Measurements from ENCODE around the gene JARID2. TPM values are rescaled to one million over a fixed set of nuclear protein-coding genes. Genes with fewer than 3 reads are reported as not detected.
A peak's percentile ranks its signal among the peaks of the same experiment; 100 is the strongest.

The JARID2 gene
- total and polyA plus RNA-seq, 9 of the 15 experiments (the other 6 are each of a cell fraction or from before 2014, with no cell fraction given): 5.0 to 29.0 (median 15.6) TPM

GRCh38 chr6:15247500-15248450, 1.9 kb downstream of the JARID2 start (continued):
- TF ChIP-seq MGA (IDR thresholded peaks at IDR 0.05): no peak
- TF ChIP-seq IRF1 (CRISPR knock-in tag; IDR thresholded peaks at IDR 0.05; ENCODE audit: borderline replicate concordance): no peak
- TF ChIP-seq ZBTB26 (CRISPR knock-in tag; IDR thresholded peaks at IDR 0.05): no peak
- no peak for TF ChIP-seq ZBTB43 (CRISPR knock-in tag; IDR thresholded peaks at IDR 0.05)
- TF ChIP-seq RAD21 (CRISPR knock-in tag; conservative IDR thresholded peaks at IDR 0.05 in 1 of 2, IDR thresholded peaks at IDR 0.05 in 1 of 2): peak in 1 of 2 experiments; percentile 20; a peak in 1 of 4 replicates
- TF ChIP-seq SMARCA4 (IDR thresholded peaks at IDR 0.05): peak; percentile 37; the same call in 1 of the 2 replicates
- no peak for TF ChIP-seq ZC3H4 (CRISPR knock-in tag; IDR thresholded peaks at IDR 0.05; ENCODE audit: borderline replicate concordance)
- TF ChIP-seq THRA (IDR thresholded peaks at IDR 0.05): no peak
- no peak for TF ChIP-seq ZNF12 (CRISPR knock-in tag; IDR thresholded peaks at IDR 0.05)

All from K562 (cell line).